Heart left ventricle (tissue), 16 donors: ENCODE results near the gene SLC16A8. TPM values are rescaled to one million over a fixed set of nuclear protein-coding genes. Genes with fewer than 3 reads are reported as not detected.
A peak's percentile ranks its signal among the peaks of the same experiment; 100 is the strongest.

Source experiments
- ATAC-seq, 4 donors: fragments of 200-7000 bp; cut with Tn5 transposase; one replicate each; pipeline ENCODE4 v1.9.1; 2020 to 2022; ENCODE audit warnings: moderate library complexity in 4 of 4, mild to moderate bottlenecking in 3 of 4, moderate number of reproducible peaks in 1 of 4
- DNase-seq, 5 donors: peaks; one replicate each; pipeline ENCODE4 v3.0.0-alpha.2; 2020
- H3K27ac ChIP-seq, 12 donors: fragments of 200-600 bp; sonication (generic) in 4 of 12; one replicate each; pipeline versions ENCODE4 v1.5.0 to v1.8.0; 2016 to 2022; ENCODE audit warnings: mild to moderate bottlenecking in 2 of 12
- H3K27me3 ChIP-seq, 9 donors: fragments of 200-600 bp; sonication (generic) in 2 of 9; one replicate each; pipeline versions ENCODE4 v1.5.1 to v1.8.0; 2016 to 2022; ENCODE audit warnings: mild to moderate bottlenecking in 3 of 9
- H3K36me3 ChIP-seq, 9 donors: fragments of 200-600 bp; sonication (generic) in 2 of 9; one replicate each; pipeline versions ENCODE4 v1.5.0 to v1.8.0; 2018 to 2022; ENCODE audit warnings: mild to moderate bottlenecking in 2 of 9
- H3K4me1 ChIP-seq, 12 donors: fragments of 200-600 bp; sonication (generic) in 4 of 12; one replicate each; pipeline versions ENCODE4 v1.5.0 to v1.8.0; 2016 to 2022; ENCODE audit warnings: mild to moderate bottlenecking in 3 of 12
- H3K4me3 ChIP-seq, 12 donors: fragments of 200-600 bp; sonication (generic) in 4 of 12; one replicate each; pipeline versions ENCODE4 v1.5.0 to v1.8.0; 2017 to 2022; ENCODE audit warnings: mild to moderate bottlenecking in 9 of 12, moderate library complexity in 4 of 12
- H3K9me3 ChIP-seq, 12 donors: fragments of 200-600 bp; sonication (generic) in 4 of 12; one replicate each; pipeline versions ENCODE4 v1.5.0 to v1.8.0; 2016 to 2022; ENCODE audit warnings: mild to moderate bottlenecking in 1 of 12
- CTCF ChIP-seq, 12 donors: fragments of 200-600 bp; sonication (generic) in 4 of 12; IDR thresholded peaks; one replicate each; pipeline versions ENCODE4 v1.5.0 to v1.8.0; 2018 to 2022; ENCODE audit warnings: antibody characterized with exemption in 12 of 12, mild to moderate bottlenecking in 5 of 12
- POLR2A ChIP-seq, 2 donors: fragments of 450-650 bp; IDR thresholded peaks; one replicate each; pipeline ENCODE4 v1.6.1; 2017; ENCODE audit warnings: antibody characterized with exemption in 2 of 2, mild to moderate bottlenecking in 2 of 2, moderate library complexity in 2 of 2
- WGBS, 4 donors: extraction: QIAGEN DNeasy Blood & Tissue Kit in 2 of 4; methylation state at CpG; one replicate each; pipeline versions ENCODE4 v1.1.5 to v1.1.7; 2013 to 2018; 5-methylcytosine and 5-hydroxymethylcytosine counted together
- intact Hi-C, 10 donors: fragments of 100-400 bp; cut with DNase I; formaldehyde crosslinking; loops; one replicate each; pipeline versions ENCODE4 v1.11.1 to v1.14.2; 2022
- polyA plus RNA-seq, 2 donors: library from polyadenylated mRNA; stranded (reverse); fragments of 200-250 nt; gene quantifications; one replicate each; pipeline ENCODE4 v1.2.3, GENCODE V29; 2013
- total RNA-seq, 9 donors: library from RNA; depleted of rRNA in 2 of 9; stranded (reverse); fragments of >200 nt in 2 of 9; fragmentation: NEBNext Ultra II Directional in 3 of 9; extraction: Animal tissue kit (Norgen Biotek cat#: 25700) in 3 of 9; gene quantifications; one replicate each; pipeline versions ENCODE4 v1.1.0 to v1.2.4, GENCODE V29; 2016 to 2023
- donor health status: ischemic (EF 13 %, LVEDD 7.1; RV severe dilation, severe dysfunction).
- donor health status: healthy with polysubstance abuse.
- donor health status: DM: no; HTN: yes; CAD: no.
- donor health status: DM: no; HTN: no; CAD: no.
- donor health status: ischemic (EF 25% LVEDD 6.9; RV normal size, moderate dysfunction).
- donor health status: ischemic (EF 25% LVEDD 5.7; RV mildly dilated, moderate dysfunction).
- donor health status: healthy.
- donor health status: DM: yes; HTN: yes; CAD: no.
- donor health status: ischemic (EF 35%, LVEDD 5.7; RV mildly dilated, moderate dysfunction).
- donor health status: nonischemic (EF 11% LVEDD 7.7; RV severe dilation, severe dysfunction).
- donor health status: DM: yes; HTN: yes; CAD: no.
- donor health status: PGD.
- donor health status: ischemic (EF 29% LVEDD 5.4; RV normal size, mild dysfunction).
- donor health status: nonischemic (EF 23%, LVEDD 6.1; RV moderate dilation, normal function).

SLC16A8 gene
- total and polyA plus RNA-seq, 11 donors = 0.34 TPM; not detected in 10

- intact Hi-C loops = loop anchor here in 5 of 10 donors (5.0 to 10.0 kb wide), 5 partner anchors 93 to 240 kb away; partner anchors contain the start of gene MAFF (in 2 of the 5)
- DNase-seq = peak in 1 of 5 donors; percentile 16
- H3K27me3 ChIP-seq = no peaks in the 10 kb centered on the region
- H3K9me3 ChIP-seq = no peaks in the 10 kb centered on the region
- TF ChIP-seq POLR2A (IDR thresholded peaks at IDR 0.05) (no peak), CTCF (IDR thresholded peaks at IDR 0.05) (no peak)
- no peak overlapping the region for H3K4me3 ChIP-seq
- H3K36me3 ChIP-seq = peaks cover 0 to 10% (median 0%) of the 10 kb centered on the region in 9 donors
- no peak overlapping the region for H3K27ac ChIP-seq
- no peak for ATAC-seq
- WGBS, 4 donors = 83 to 93% (median 89%) methylated on average over 5 to 11 of the region's 11 CpGs
- peaks cover 0 to 12% (median 6%) of the 10 kb centered on the region in 12 donors for H3K4me1 ChIP-seq
These were observed 28.0 kb upstream of the SLC16A8 start for GRCh38 chr22:38111925-38112355.

GRCh38 chr22:38110863-38111852 is 27.2 kb upstream of the SLC16A8 start:
- no peak for TF ChIP-seq CTCF (IDR thresholded peaks at IDR 0.05)
- TF ChIP-seq POLR2A (IDR thresholded peaks at IDR 0.05) = no peak
- intact Hi-C loops = loop anchor here in 5 of 10 donors (5.0 to 10.0 kb wide), 5 partner anchors 94 to 241 kb away; partner anchors contain the start of gene MAFF (in 2 of the 5)
- H3K4me3 ChIP-seq = no peak overlapping the region
- peaks cover 0 to 10% (median 0%) of the 10 kb centered on the region in 9 donors for H3K36me3 ChIP-seq
- peaks cover 0 to 12% (median 6%) of the 10 kb centered on the region in 12 donors for H3K4me1 ChIP-seq
- 87 to 92% (median 91%) methylated on average over 25 to 30 of the region's 30 CpGs for WGBS, 4 donors
- no peaks in the 10 kb centered on the region for H3K9me3 ChIP-seq
- DNase-seq (peak in 1 of 5 donors; percentile 17), ATAC-seq (no peak)
- H3K27me3 ChIP-seq = no peaks in the 10 kb centered on the region
- H3K27ac ChIP-seq = no peak overlapping the region

GRCh38 chr22:38110008-38110862 is 26.3 kb upstream of the SLC16A8 start, which contains the start of gene BAIAP2L2:
Gene BAIAP2L2 (minus strand): TSS chr22:38110684. CDS start chr22:38110525, 159 bp downstream.
- DNase-seq (peak in 1 of 5 donors; percentile 56), ATAC-seq (no peak)
- Histone ChIP-seq H3K4me3 (no peak within 1 kb of the TSS), H3K4me1 (peaks cover 0 to 12% (median 6%) of the 10 kb centered on the region in 12 donors), H3K9me3 (no peaks in the 10 kb centered on the region), H3K27me3 (no peaks in the 10 kb centered on the region), H3K36me3 (peaks cover 0 to 10% (median 0%) of the 10 kb centered on the region in 9 donors), H3K27ac (no peak within 1 kb of the TSS)
- TF ChIP-seq CTCF (IDR thresholded peaks at IDR 0.05) (no peak), POLR2A (IDR thresholded peaks at IDR 0.05) (no peak)
- WGBS, 4 donors = 90 to 93% (median 91%) methylated on average over 17 to 19 of the region's 19 CpGs
- intact Hi-C loops = loop anchor here in 5 of 10 donors (5.0 to 10.0 kb wide), 5 partner anchors 95 to 242 kb away; partner anchors contain the start of gene MAFF (in 2 of the 5)
